ENCODE results near the gene INA. TPM values are rescaled to one million over a fixed set of nuclear protein-coding genes. Genes with fewer than 3 reads are reported as not detected.

The INA gene
- total RNA-seq, 1 experiment from 2014 or later = not detected

DNA sequence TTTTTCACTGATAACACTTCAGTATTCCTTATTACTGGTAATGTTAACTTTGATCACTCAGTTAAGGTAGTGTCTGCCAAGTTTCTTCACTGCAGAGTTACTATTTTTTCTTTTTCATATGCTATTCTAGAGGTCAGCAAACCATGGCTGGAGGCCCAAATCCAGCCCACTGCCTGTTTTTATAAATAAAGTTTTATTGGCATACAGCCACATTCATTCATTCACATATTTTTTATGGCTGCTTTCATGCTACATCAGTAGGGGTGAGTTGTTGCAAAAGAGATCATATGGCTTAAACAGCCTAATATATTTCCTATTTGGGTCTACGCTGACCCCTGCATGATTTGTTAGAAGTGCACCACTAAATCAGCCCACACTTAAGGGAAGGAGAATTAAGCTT lies 20.3 kb upstream of the INA start:
- intact Hi-C loops (cut with micrococcal nuclease) = no loop called here
- CTCF ChIA-PET = interaction anchor here (1.0 kb wide), 1 partner anchor 12 kb away, joined by 4 read pairs; no protein-coding TSS in a partner anchor
- H3K27me3 ChIP-seq (ENCODE audit: insufficient read depth, low read length) = no peaks in the 10 kb centered on the region
- no peaks in the 10 kb centered on the region for H4K20me1 ChIP-seq (ENCODE audit: insufficient read depth)
- H2AFZ ChIP-seq (ENCODE audit: low read depth, low read length, poor library complexity, severe bottlenecking) = no peak overlapping the region
- no peak overlapping the region for H3K4me2 ChIP-seq (ENCODE audit: low read length)
- no peaks in the 10 kb centered on the region for H3K36me3 ChIP-seq (ENCODE audit: control insufficient read depth in 1 of 2, insufficient read depth in 2 of 2, low read length in 2 of 2)
- RAD21 ChIA-PET (ENCODE audit: low non-redundant PET in 1 of 2, low total read pairs in 2 of 2, uncharacterized antibody in 2 of 2, unreplicated experiment in 2 of 2) = no interaction called here
- TF ChIP-seq YY1 (IDR thresholded peaks at IDR 0.05; ENCODE audit: extremely low read depth, insufficient replicate concordance, low read depth, low read length) = no peak
- TF ChIP-seq RAD21 (IDR thresholded peaks at IDR 0.05; ENCODE audit: low read depth) = no peak
- no peak for TF ChIP-seq SRF (IDR thresholded peaks at IDR 0.05; ENCODE audit: low read depth)
- TF ChIP-seq, protein P1, sequence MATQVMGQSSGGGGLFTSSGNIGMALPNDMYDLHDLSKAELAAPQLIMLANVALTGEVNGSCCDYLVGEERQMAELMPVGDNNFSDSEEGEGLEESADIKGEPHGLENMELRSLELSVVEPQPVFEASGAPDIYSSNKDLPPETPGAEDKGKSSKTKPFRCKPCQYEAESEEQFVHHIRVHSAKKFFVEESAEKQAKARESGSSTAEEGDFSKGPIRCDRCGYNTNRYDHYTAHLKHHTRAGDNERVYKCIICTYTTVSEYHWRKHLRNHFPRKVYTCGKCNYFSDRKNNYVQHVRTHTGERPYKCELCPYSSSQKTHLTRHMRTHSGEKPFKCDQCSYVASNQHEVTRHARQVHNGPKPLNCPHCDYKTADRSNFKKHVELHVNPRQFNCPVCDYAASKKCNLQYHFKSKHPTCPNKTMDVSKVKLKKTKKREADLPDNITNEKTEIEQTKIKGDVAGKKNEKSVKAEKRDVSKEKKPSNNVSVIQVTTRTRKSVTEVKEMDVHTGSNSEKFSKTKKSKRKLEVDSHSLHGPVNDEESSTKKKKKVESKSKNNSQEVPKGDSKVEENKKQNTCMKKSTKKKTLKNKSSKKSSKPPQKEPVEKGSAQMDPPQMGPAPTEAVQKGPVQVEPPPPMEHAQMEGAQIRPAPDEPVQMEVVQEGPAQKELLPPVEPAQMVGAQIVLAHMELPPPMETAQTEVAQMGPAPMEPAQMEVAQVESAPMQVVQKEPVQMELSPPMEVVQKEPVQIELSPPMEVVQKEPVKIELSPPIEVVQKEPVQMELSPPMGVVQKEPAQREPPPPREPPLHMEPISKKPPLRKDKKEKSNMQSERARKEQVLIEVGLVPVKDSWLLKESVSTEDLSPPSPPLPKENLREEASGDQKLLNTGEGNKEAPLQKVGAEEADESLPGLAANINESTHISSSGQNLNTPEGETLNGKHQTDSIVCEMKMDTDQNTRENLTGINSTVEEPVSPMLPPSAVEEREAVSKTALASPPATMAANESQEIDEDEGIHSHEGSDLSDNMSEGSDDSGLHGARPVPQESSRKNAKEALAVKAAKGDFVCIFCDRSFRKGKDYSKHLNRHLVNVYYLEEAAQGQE (IDR thresholded peaks at IDR 0.05; ENCODE audit: low read depth) = no peak
- no peak overlapping the region for H3K4me3 ChIP-seq (replicated peaks in 1 of 2; ENCODE audit: low read depth in 1 of 2, low read length in 2 of 2)
- BruUV-seq (replicated peaks) = no TSS peak
- H3K9ac ChIP-seq (ENCODE audit: low read length) = no peak overlapping the region
- H3K9me3 ChIP-seq (ENCODE audit: control insufficient read depth in 1 of 2, insufficient read depth in 1 of 2, low read depth in 1 of 2, low read length in 2 of 2) = peaks cover 0 to 5% of the 10 kb centered on the region in 2 experiments; a peak in 1 of 4 replicates
- H3K27ac ChIP-seq (ENCODE audit: low read depth, low read length) = no peak overlapping the region
- POLR2A ChIA-PET = no interaction called here
- H3K9me2 ChIP-seq (ENCODE audit: insufficient read depth) = no peaks in the 10 kb centered on the region
- no peaks in the 10 kb centered on the region for H3K79me2 ChIP-seq (ENCODE audit: insufficient read depth, low read length)
- no peak for DNase-seq (ENCODE audit: low read depth, low spot score)
- no peak for ATAC-seq
- H3K4me1 ChIP-seq (ENCODE audit: control insufficient read depth in 1 of 2, insufficient read depth in 2 of 2, low read length in 2 of 2) = peaks cover 16 to 22% of the 10 kb centered on the region in 2 experiments

DNA sequence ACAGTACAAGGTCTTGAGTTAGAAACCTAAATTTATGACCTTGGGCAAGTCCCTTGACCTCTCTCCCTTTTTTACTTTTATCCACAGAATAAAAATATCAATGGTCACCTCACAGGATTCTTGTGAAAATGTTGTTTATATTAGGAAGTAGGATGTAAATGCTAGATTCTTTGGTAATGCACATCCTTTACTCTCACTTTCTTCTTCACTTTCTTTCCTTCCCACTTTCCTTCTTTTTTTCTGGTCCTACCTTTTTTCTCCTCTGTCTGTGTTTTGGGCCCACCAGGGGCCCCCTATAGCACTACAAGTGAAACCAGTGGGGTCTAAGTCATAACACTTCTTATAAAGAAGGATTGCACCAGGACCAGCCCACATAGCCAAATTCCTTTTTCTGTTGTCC lies 19.1 kb upstream of the INA start:
- no peaks in the 10 kb centered on the region for H3K79me2 ChIP-seq (ENCODE audit: insufficient read depth, low read length)
- ATAC-seq (no peak), DNase-seq (ENCODE audit: low read depth, low spot score) (no peak)
- H2AFZ ChIP-seq (ENCODE audit: low read depth, low read length, poor library complexity, severe bottlenecking) = no peak overlapping the region
- intact Hi-C loops (cut with micrococcal nuclease) = no loop called here
- H3K36me3 ChIP-seq (ENCODE audit: control insufficient read depth in 1 of 2, insufficient read depth in 2 of 2, low read length in 2 of 2) = no peaks in the 10 kb centered on the region
- H3K27ac ChIP-seq (ENCODE audit: low read depth, low read length) = no peak overlapping the region
- ChIA-PET CTCF (no interaction called here), POLR2A (no interaction called here), RAD21 (ENCODE audit: low non-redundant PET in 1 of 2, low total read pairs in 2 of 2, uncharacterized antibody in 2 of 2, unreplicated experiment in 2 of 2) (no interaction called here)
- no peak overlapping the region for H3K4me3 ChIP-seq (replicated peaks in 1 of 2; ENCODE audit: low read depth in 1 of 2, low read length in 2 of 2)
- H3K9me2 ChIP-seq (ENCODE audit: insufficient read depth) = no peaks in the 10 kb centered on the region
- no TSS peak for BruUV-seq (replicated peaks)
- H3K4me2 ChIP-seq (ENCODE audit: low read length) = no peak overlapping the region
- H3K4me1 ChIP-seq (ENCODE audit: control insufficient read depth in 1 of 2, insufficient read depth in 2 of 2, low read length in 2 of 2) = peaks cover 16 to 22% of the 10 kb centered on the region in 2 experiments
- H4K20me1 ChIP-seq (ENCODE audit: insufficient read depth) = no peaks in the 10 kb centered on the region
- H3K9ac ChIP-seq (ENCODE audit: low read length) = no peak overlapping the region
- no peaks in the 10 kb centered on the region for H3K27me3 ChIP-seq (ENCODE audit: insufficient read depth, low read length)
- H3K9me3 ChIP-seq (ENCODE audit: control insufficient read depth in 1 of 2, insufficient read depth in 1 of 2, low read depth in 1 of 2, low read length in 2 of 2) = peaks cover 0 to 5% of the 10 kb centered on the region in 2 experiments; a peak in 1 of 4 replicates
- TF ChIP-seq TCF7L2 (IDR thresholded peaks at IDR 0.05; ENCODE audit: borderline replicate concordance, extremely low read depth, insufficient read depth, insufficient read length) (no peak), JUND (IDR thresholded peaks at IDR 0.05) (no peak), ZNF274 (IDR thresholded peaks at IDR 0.05; ENCODE audit: low read depth, low read length) (no peak), SRF (IDR thresholded peaks at IDR 0.05; ENCODE audit: low read depth) (no peak), FOSL1 (IDR thresholded peaks at IDR 0.05; ENCODE audit: low read depth) (no peak), YY1 (IDR thresholded peaks at IDR 0.05; ENCODE audit: extremely low read depth, insufficient replicate concordance, low read depth, low read length) (no peak), EZH2 (IDR thresholded peaks at IDR 0.05) (no peak), POLR2A (IDR thresholded peaks at IDR 0.05; ENCODE audit: borderline replicate concordance, extremely low read depth, insufficient read depth, insufficient read length) (no peak), POLR2AphosphoS5 (IDR thresholded peaks at IDR 0.05; ENCODE audit: low read depth, low read length) (no peak)
- TF ChIP-seq, protein P1 (IDR thresholded peaks at IDR 0.05; ENCODE audit: low read depth) = no peak
- TF ChIP-seq, protein P2, sequence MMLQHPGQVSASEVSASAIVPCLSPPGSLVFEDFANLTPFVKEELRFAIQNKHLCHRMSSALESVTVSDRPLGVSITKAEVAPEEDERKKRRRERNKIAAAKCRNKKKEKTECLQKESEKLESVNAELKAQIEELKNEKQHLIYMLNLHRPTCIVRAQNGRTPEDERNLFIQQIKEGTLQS (IDR thresholded peaks at IDR 0.05) = no peak

All from HCT116 (cell line).